GM18909 (cell line): ENCODE results near the gene RAPGEF1.

Source experiments
- ATAC-seq: cut with Tn5 transposase; IDR thresholded peaks from one replicate; pipeline ENCODE4 v1.9.1; 2021; ENCODE audit warnings: mild to moderate bottlenecking; ENCODE audit not compliant: unreplicated experiment, poor library complexity

Gene RAPGEF1

GRCh38 chr9:131594906-131595665 lies 144.8 kb downstream of the RAPGEF1 start:
- no peak for ATAC-seq

GRCh38 chr9:131593936-131594665 lies 145.8 kb downstream of the RAPGEF1 start:
- ATAC-seq, result no peak

GRCh38 chr9:131593091-131593820 lies 146.6 kb downstream of the RAPGEF1 start:
- ATAC-seq, result no peak

- no peak for ATAC-seq
Observed at GRCh38 chr9:131591845-131592208, 148.0 kb downstream of the RAPGEF1 start.

GRCh38 chr9:131590907-131591844 lies 148.7 kb downstream of the RAPGEF1 start:
- no peak for ATAC-seq

GRCh38 chr9:131590449-131590848 lies 149.4 kb downstream of the RAPGEF1 start:
- ATAC-seq, result no peak

GRCh38 chr9:131589993-131590392 lies 149.9 kb downstream of the RAPGEF1 start:
- ATAC-seq, result no peak

GRCh38 chr9:131589124-131589711 lies 150.7 kb downstream of the RAPGEF1 start:
- no peak for ATAC-seq

GRCh38 chr9:131588396-131588795 lies 151.5 kb downstream of the RAPGEF1 start:
- no peak for ATAC-seq

GRCh38 chr9:131587906-131588305 lies 152.0 kb downstream of the RAPGEF1 start:
- no peak for ATAC-seq

- no peak for ATAC-seq
Observed at GRCh38 chr9:131587331-131587730, 152.5 kb downstream of the RAPGEF1 start.

GRCh38 chr9:131585375-131585774 lies 154.5 kb downstream of the RAPGEF1 start:
- no peak for ATAC-seq

GRCh38 chr9:131584858-131585257 lies 155.0 kb downstream of the RAPGEF1 start:
- no peak for ATAC-seq

GRCh38 chr9:131583836-131584555 lies 155.9 kb downstream of the RAPGEF1 start:
- ATAC-seq, result no peak

GRCh38 chr9:131583337-131583645 lies 156.6 kb downstream of the RAPGEF1 start:
- no peak for ATAC-seq

GRCh38 chr9:131582466-131583336 lies 157.2 kb downstream of the RAPGEF1 start:
- ATAC-seq, result no peak

- ATAC-seq, result no peak
Observed at GRCh38 chr9:131582056-131582455, 157.8 kb downstream of the RAPGEF1 start.

- ATAC-seq, result no peak
Observed at GRCh38 chr9:131580358-131580757, 159.5 kb downstream of the RAPGEF1 start.
